GM20431 (cell line): ENCODE data around the gene RPS10.
"Not testable (repeated sequence)": the region's sequence is repeated elsewhere in the genome, so short reads cannot be mapped to it uniquely, and the experiment has no call there.

Source experiments
- in situ Hi-C: fragments of 300-500 bp; cut with MseI, MboI; formaldehyde crosslinking; loops from one replicate; pipeline ENCODE4 v1.15.0; 2020; ENCODE audit warnings: low sequenced_read_pairs; ENCODE audit not compliant: unreplicated experiment

The RPS10 gene

DNA sequence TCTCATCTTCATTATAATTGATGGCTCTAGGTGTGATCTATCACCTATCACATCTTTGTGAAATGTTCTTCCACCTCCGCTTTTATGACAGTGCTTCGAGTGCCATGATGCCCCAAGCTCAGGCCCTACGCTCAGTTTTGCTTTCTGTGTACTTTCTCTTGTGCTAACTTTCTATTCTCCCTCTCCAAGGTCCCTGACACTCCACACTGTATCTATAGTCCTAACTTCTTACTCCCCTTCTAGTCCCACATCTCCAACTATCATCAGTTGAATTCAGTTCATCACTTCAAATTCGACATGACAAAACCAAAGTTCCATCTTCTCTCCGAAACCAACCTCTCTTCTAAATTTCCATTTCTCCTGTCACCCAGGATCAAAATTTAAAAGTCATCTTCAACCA, 50.0 kb downstream of the RPS10 start:
- in situ Hi-C loops = no loop called here

DNA sequence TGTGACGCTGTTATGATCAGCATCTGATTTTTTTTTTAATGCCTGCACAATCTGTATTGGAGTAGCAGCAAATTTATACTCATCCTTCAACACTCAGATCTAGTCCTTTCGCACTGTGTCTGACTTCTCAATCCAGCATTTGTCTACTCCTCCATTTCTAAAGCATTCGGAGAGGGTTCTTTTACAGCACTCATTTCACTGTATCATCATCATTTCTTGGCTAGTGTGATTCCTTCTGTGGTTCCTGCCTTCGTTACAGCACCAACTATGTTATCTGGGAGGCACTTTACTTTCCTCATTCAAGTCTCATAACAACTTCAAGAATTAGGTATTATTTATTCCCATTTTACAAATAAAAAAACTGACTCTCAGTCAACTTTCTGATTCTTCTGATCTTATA, 51.4 kb downstream of the RPS10 start:
- in situ Hi-C loops = no loop called here

DNA sequence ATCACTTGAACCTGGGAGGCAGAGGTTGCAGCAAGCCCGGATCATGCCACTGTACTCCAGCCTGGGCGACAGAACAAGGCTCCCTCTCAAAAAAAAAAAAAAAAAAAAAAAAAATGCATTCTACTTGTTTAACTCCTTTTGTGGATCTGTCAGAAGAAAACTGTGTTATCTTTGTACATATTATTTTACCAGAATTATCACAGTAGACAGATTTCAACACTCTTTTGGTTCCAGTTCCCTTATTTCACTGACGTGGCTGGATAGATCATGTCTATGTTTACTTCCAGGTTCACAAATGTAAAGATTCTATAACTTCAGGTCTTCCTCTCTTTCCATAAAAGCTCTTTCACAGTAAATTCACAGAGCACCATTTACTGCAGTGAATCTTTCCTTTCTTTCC, 51.8 kb downstream of the RPS10 start:
- in situ Hi-C loops = no loop called here

DNA sequence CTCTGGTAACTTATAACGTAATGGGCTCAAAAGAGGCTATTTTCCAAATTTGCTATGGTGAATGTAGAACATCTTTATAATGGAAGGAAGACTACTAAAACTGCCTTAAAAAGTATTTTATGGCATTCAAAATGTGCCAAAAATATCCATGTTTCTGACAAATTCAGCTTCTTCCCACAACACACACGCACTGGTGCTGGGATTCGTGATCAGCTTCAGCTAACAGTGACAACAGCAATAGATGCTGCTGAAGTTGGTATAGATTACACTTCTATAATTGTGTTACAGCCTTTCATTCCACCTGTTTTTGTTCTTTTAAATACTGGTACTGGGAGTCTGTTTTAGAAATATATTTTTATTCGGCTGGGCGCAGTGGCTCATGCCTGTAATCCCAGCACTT, 52.4 kb downstream of the RPS10 start:
- in situ Hi-C loops = no loop called here

DNA sequence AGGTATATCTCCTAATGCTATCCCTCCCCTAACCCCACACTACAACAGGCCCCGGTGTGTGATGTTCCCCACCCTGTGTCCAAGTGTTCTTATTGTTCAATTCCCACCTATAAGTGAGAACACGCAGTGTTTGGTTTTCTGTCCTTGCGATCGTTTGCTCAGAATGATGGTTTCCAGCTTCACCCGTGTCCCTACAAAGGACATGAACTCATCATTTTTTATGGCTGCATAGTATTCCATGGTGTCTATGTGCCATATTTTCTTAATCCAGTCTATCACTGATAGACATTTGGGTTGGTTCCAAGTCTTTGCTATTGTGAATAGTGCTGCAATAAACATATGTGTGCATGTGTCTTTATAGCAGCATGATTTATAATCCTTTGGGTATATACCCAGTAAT, 54.0 kb downstream of the RPS10 start:
- in situ Hi-C loops = not testable (repeated sequence)

DNA sequence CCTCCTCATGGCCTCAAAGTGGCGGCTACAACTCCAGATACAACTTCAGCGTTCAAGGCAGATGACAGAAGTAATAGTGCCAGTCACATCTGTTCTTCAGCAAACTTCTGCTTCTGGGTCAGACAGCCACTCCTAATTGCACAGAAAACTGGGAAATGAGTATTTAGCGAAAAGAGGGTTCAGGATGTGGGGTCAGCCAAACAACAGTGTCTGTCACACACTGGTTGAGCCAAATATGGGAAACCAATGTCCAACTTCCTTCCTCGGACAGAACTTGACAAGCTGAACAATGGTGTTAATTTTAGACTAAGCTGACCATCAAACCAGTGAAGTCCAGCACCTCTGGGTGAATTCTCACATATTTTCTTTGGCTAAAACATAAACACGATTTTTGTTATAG, 55.5 kb downstream of the RPS10 start:
- in situ Hi-C loops = no loop called here

DNA sequence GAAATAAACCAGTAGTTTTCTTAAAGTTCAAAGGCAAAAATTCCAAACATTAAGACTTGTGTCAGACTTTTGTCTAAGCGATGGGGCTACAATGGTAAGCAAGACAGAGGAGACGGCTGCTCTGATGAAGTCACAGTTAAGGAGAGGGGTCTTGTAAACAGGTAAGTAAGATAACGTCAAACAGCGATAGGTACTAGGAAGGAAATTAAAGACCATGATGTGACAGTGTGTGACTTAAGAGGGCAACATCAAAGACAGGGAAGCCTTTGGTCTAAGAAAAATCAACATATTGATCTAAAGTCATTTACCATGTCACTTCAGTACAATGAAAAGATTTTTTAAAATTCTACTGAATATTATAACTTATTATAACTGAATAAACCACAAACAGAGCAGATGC, 56.5 kb downstream of the RPS10 start:
- in situ Hi-C loops = no loop called here
